Middle frontal gyrus (tissue), 1 donor: ENCODE measurements around the gene IRAK1.

ENCODE experiments used
- DNase-seq: peaks from one replicate; pipeline ENCODE4 v3.0.0-alpha.2; 2015; ENCODE audit warnings: low spot score; ENCODE audit errors: extremely low spot score

IRAK1 gene

DNA sequence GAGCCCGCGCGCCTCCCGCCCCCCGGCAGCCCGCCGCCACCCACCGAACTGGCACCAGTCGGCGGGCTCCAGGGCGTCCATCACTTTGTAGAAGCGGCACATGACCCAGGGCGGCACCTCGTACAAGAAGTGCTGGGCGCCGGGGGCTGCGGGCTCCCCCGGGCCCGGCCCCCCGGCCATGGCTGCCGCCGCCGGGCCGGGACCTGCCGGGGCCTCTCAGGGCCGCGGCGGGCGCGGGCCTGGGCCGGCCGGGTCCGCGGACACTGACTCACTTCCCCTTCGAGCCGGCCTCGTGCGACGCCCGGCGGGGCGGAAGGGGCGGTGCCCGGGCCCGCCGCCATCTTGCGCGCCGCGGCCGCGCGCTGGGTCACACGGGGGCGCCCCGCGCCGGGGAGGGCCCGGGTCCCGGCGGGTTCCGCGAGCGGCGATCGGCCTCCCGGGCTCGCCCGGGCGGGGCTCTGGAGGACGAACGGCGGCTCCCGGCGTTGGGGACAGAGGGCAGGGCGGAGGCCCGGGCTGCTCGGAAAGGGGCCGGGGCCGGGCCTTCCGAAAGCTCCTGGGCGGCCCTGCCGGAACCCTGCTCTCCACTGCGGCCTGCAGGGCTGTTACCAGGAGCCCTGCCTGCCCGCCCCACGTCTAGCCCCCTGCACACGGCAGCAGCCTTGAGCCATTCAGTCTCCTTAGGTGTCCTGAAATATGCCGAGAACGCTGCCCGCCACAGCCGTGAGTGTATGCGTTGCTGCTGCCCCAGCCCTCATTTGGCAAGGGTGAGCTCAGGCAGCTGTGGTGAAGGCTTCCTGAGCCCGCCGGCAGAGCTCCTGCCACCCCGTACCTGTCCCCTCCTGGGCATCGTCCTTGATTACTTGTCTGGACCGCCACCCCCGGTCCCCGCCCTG lies at the start of gene IRAK1:
IRAK1 (minus strand) TSS at position 270 of the 896 bp plus-strand sequence; CDS start at position 180, 90 bp downstream.
- peak; percentile 13 for DNase-seq

DNA sequence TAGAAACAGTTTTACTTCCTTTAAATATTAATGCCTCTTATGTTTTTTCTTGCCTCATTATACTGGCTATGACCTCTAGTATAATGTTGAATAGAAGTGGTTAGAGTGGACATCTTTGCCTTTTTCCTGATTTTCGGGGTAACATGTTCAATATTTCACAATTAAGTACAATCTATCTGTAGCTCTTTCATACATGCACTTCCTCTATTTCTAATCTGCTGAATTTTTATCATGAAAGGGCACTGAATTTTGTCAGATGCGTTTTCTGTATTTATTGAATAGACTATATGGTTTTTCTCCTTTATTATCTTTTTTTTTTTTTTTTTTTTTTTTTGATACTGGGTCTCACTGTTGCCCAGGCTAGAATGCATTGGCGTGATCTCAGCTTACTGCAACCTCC lies 48.9 kb upstream of the IRAK1 start:
- DNase-seq, result no peak

DNA sequence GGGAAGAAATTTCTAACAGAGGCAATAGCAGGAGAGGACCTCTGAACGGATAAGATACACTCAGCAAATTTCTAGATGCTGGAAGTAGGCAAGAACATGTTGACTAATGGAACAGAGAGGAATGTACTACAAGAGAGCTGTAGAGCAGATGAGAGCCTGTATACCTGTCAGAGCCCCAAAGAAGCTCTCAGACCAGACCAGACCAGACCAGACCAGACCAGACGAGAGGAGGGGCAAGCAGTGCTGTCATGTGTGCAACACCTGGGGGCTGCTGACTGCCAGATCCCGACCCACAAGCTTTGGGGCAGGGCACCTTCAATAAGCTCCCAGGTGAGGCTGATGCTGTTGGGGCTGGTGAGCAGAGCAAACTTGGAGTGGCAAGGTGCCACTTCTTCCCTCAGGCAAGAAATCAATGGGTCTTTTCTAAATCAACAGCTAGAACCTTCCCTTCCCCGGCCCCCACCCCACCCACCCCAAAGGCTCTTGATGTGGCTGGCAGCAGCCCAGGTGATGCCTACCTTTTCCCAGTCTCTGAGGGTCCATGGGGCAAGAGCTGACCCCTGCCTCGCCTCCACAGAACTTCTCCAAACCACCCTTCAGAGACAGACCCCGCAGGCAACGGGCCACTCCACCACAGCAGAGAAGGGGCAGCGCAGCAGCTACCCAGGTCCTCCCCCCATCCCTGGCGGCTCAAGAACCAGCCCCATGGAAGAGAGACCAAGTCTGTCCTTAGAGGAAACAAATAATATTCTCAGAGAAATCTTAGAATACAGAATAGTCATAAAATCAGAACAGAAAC lies 45.1 kb upstream of the IRAK1 start:
- no peak for DNase-seq

DNA sequence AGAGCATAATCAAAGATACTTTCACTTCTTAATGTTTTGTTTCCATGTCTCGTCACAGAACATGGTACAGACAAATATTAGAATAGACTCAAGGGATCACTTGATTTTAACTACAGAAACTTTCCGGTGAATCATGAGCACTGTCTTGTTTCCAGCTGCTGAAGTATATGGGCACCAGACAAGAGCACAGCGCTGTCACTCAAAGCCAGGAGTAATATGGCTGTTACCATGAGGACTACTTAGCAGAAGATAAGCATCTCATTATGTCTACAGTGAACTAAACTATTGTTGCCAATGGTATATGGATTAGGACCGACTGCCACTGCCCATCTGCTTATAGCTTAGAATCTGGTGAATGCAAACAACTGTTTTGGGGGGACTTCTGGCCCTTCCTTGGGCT lies 43.5 kb upstream of the IRAK1 start:
- DNase-seq, result no peak

DNA sequence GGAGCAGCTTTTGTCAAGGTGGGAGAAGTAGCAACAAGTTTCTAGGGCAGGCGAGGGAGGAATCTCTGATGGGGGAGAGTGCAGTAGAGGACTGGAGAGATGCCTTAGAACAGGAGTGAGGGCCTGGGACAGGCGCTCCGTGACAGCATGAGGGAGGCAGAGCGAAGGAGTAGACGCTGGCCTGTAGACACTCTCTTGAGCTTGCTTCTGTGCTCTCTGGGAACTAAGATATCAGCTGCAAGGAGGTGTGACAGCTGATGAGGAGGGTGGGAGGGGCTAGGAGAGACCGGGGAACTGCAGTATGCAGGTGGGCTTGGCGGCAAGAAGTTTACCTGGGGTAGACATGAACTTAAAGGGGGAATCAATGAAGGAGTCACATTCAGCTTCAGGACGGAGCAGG lies 42.1 kb upstream of the IRAK1 start:
- DNase-seq, result no peak

DNA sequence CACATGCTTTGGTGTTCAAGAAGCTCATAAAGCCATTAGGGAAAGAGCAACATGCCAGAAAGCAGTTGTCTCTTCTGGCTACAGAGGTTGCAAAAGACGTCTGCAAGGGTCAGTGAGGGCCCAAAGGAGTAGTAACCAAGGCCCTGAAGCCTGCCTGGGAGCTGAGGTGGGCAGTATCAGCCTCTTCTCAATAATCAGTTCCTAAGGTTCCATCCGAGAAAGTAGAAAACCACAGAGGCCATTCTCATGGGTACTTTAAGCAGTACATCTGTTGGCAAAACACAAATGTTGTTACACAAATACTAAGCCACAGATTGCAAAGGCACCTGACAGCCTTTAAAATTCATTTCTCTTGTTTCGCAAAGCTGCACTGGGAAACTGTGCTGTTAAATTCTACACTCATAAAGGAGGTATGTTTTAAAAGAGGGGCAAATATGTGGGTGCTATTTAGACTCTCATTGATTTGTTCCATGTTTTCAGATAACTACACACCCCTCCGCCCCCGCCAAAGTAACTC lies 40.1 kb upstream of the IRAK1 start:
- no peak for DNase-seq

DNA sequence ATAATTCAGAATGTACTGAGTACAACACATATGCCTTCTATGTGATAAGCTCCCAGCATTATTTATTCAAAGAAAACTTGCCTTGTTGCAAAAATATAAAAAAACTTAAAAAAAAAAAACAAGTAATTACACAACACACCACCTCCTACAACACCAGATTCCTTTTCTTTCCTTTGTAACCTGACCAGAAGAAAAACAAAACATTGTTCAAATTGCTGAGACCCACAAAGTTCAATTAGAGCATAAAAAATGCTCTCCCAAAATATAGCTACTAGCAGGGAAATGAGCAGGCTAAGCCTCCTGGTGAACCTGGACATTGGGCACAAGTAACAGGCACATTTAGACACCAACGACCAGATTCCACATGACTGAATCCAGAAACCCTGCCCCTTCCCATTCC lies 39.5 kb upstream of the IRAK1 start:
- no peak for DNase-seq

DNA sequence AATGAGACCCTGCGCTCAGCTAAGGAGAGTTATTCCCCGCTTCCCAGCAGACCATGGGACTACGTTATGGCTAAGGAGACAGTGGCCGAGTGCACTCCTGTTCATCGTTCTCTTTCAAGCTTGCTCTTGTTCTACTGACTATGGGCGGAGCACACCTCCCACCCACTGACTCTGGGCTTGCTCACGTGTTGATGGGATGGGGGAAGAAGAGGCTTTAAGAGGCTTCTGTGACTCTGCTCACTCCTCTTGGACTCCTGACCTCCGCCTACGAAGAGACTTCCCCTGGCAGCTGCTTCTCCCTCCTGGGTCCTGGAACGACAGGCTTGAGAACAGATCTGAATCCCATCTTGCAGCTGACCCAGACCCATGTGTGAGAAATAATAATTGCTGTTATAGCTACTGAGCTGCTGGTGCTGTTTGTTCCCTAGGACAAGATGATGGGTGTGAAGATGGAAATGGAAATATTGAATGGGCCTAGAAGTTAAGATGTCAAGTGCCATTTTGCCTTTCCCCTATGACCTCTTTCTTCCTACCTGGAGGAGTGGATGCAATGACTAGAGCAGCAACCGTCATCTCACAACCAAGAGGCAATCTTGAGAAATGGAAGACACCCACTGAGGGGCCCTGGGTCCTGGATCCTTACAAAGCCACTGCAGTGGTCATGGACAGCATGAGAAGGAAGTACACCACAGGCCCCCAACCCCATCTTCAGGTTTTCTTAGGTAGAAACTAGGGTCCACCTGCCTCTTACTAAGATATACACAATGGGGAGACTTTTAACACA lies 38.7 kb upstream of the IRAK1 start:
- DNase-seq, result no peak

DNA sequence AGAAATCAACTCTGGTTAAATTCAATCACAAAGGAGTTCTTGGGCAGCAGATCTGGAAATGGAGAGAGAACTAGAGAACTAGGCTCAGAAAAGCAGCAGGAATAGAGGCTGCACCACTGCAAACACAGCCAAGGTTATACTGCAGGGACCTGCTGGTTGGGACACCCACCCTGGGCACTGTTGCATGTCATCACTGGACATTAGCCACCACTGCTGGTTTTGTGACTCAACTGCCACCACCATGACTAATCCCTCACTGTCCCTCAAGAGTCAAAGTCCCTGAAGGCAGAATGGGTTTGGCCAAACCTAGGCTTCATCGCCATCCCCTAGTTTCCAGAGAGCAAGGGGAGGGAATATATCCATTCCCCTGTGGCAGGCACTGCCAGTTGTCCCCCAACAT lies 38.1 kb upstream of the IRAK1 start:
- DNase-seq, result no peak

DNA sequence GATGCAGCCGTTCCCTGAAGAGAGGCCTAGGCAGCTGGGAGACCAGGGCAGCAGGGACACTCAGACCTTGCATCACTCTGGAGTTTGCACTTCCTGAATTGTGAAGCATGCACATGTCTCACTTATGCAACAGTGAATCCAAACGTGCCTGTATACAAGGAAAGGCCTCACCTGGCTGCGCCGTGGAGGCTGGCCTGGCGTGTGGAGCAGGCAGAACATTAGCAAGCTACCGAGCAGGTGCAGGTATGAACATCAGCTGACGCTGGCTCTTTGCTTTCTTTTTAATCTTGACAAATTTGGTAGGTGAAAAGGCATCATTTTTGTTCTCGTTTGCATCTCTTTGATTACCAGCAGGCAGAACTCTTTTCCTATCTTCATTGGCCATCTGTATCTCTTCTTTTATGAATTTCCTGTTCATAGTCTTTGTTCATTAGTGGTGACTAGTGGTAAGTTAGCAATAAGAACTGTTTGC lies 37.1 kb upstream of the IRAK1 start:
- DNase-seq, result no peak

DNA sequence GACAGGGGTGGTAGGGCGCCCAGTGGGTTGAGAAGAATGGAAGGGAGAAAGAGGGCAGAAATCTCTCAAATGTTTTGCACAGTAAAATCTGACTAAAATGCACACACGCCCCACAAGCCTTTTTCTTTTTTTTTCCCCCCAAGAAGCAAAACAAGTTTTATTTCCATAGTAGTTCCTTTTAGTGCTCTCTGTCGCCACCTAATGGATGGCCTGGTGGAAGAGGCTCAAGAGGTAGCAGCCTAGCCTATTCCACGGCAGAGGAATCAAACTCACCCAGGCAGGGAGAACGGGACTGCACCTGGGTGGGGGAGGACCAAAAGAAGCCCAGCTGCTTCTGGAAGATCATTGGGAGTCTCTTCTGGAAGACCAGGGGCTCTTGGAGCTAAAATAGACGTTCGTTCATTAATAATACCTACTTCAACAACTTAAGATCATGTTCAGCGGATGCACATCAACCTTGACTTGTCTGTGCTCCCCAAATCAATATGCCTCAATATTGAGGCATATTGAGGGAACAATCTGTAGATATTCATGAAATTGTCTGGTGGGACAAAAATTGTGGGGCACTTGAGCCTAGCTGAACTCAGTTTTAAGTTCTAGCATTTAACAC lies 31.6 kb upstream of the IRAK1 start:
- DNase-seq, result peak; percentile 11

DNA sequence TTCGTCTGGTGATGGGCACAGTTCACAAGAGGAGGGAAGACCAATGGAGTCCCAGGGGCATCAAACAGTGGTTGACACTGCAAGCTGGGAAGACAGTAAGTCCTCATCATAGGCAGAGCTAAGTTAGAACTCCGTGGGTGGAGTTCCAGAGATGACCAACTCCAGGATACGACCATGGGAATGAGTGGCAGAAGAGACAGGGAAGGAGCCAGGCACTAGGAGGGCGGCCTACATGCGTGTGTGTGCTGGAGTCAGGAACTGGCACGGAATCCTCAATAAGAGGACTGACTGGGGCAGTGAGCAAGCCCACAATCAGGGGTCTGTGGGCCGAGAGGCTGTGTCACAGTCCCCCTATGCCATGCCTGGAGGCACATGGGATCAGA lies 30.4 kb upstream of the IRAK1 start:
- DNase-seq, result no peak

DNA sequence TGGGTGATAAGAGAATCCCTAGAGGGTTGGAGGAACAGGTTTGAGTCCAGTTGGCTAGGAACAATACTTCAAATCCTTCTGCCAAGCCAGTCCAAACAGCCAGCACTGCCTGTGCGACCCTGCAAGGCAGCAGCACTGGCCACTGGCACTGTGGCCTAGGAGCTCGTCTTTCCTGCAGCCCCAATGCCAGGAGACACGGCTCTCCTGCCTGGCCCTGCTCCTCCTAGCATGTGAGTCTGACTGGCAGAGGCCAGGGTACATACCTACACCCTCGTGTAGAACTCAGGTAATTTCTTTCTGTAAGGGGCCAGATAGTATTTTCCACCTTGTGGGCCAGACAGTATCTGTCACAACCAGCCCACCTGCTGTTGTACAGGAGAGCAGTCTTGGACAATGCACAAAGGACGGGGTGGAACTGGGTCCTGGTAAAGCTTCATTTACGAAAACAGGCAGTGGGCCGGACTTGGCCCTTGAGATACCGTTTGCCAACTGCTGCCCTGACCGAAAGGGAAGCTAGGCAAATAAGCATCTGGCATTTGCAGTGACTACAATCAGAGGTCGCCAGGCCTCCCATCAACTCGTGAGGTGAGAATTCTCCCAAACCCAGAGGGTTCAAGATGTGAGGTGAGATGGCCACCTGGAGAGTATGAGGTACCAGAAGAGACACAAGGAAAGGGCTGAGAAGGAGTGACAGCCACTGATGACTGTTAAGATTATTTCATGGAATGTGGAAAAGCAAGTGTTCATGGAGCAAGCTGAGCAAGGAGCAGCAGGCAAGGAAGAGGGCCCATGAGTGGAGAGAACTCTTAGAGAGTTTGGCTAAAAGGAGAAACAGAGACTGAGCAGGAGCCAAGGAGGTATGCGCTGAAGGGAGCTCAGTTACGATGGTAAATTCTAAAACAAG lies 29.8 kb upstream of the IRAK1 start:
- no peak for DNase-seq

DNA sequence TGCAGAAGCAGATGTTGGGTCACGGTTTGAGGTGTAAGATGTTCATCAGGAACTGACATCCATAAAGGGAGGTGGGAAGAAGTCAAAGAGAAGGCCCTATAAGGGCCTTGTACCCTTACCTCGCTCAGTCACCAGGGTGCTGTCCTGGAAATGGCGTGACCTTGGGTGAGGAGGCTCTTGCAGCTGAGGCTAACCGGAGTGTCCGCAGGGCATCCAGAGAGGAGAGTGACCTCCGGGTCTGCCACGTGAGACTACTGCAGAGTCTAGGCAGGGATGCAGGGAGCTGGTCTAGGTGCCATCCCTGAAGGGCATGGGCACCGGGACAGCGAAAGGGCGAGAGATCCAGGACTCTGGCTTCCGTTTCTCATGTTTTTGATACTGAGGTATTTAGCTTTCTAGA lies 28.7 kb upstream of the IRAK1 start:
- no peak for DNase-seq

DNA sequence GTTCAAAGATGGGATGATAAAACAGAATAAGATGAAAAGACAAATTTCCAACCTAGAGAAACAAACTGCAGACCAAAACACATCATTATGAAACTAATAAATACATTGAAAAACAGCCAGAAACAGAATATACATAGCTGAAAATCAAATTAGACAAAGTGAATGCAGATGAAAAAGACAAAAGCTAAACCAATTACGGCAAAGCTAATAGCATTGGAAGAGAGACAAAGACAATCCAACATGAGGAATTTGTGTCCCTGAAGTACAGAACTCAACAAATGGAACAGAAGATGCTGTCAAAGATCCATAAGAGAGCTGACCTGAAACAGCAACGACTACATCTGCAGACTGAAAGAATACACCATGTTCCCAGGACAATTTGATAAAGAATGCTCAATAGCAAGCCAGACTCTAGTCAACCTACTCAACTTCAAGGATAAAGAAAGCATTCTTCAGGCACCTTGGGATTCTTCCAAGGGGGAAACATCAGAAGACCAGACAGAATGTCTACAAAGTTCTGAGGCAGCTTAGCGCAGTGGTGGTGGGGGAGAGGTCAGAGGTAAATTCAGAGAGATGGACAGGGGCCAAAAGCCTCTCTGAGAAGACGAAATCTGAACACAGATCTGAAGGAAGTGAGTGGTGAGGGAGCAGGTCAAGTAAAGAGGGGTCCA lies 27.4 kb upstream of the IRAK1 start:
- DNase-seq, result no peak

DNA sequence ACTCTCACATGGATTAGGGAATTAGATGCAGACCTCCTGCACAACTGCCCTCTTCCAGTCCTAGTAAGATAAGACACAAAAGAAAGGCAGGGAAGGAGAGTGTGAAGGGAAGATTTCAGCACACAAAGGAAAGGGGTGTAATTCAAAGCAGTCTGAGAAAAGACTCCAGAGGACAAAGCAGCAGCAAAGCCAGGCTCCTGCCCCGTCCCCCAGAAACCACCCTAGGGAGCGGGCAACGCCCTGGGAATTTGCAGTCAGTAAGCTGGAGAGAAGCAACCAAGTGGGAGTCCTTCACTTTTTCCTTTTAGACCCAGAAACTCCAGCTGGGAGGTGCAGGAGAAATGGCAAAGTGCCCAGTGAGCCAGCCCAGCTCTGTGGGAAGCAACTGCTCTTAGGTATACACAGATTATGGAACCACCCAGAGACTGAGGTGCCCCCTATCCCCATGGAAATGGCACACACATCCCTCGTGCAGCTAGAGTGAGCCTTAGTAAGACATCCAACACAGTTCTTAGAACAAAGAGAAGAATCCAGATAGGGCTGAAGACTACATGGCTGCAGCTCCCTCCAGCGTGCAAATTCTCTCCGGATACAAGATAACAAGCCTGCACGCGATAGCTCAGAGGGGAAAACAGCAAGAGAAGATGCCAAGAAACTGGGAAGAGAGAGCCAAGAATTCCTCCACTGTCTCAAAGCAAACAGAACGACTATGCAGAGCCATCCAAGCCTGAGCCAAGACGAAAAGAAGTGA lies 26.5 kb upstream of the IRAK1 start:
- DNase-seq, result peak; percentile 11

DNA sequence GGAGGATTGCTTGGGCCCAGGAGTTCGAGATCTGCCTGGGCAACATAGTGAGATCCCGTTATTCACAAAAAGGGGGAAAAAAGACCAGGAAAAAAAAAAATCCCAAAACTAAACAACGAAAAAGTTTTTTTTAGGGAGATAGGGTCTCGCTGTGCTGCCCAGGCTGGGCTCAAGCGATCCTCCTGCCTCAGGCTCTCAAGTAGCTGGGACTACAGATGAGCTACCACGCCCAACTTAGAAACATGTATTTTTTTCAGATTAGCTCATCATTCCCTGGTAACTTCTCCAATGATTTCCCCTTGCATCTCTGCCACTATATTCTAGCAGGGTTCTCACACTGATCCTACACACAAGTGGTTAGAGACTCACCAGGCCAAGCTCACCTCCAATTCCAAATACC lies 24.4 kb upstream of the IRAK1 start:
- no peak for DNase-seq

DNA sequence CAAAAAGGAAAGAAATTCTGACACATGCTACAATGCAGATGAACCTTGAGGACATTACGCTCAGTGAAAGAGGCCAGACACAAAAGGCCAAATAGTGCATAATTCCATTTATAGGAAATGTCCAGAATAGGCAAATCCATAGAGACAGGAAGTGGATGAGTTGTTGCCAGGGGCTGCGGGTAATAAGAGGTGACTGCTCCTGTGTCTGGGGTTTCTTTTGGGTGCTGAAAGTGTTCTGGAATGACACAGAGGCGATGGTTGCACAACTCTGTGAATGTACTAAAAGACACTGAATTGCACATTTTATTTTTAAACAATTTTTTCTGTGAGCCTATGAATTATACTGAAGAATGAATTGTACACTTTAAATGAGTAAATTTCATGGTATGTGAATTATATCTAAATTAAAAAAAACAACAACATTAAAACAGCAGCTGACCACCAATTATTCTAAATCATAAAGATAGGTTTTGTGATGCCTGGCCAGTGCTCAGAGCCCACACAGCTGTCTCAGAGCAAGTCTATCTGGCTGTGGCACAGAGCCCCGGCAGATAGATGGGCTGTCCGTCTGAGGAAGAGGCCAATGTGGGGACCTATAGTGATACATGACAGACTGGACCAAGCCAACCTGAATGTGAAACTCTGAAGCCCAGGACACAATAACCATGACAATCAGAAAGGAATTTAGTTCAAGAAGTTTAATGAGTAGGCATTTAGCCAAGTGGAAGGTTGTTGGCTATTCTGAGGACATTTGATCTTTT lies 23.5 kb upstream of the IRAK1 start:
- DNase-seq, result no peak
